Progenitor cell of endocrine pancreas (in vitro differentiated cells): ENCODE data around the gene CD300LG. TPM values are rescaled to one million over a fixed set of nuclear protein-coding genes. Genes with fewer than 3 reads are reported as not detected.

Experiments
- DNase-seq: peaks from one replicate; pipeline ENCODE4 v3.0.0; 2021; ENCODE audit warnings: low spot score; ENCODE audit not compliant: unreplicated experiment
- H3K27ac Mint-ChIP-seq: 2 replicates; pipeline ENCODE4 v1.8.0; 2021; ENCODE audit warnings: mild to moderate bottlenecking, moderate library complexity, mixed read lengths
- H3K27me3 Mint-ChIP-seq: 2 replicates; pipeline ENCODE4 v1.8.0; 2021; ENCODE audit warnings: mixed read lengths
- H3K36me3 Mint-ChIP-seq: 2 replicates; pipeline ENCODE4 v1.8.0; 2022; ENCODE audit warnings: mixed read lengths; ENCODE audit not compliant: insufficient read depth
- H3K4me1 Mint-ChIP-seq: 2 replicates; pipeline ENCODE4 v1.8.0; 2021; ENCODE audit warnings: low read depth, mixed read lengths
- H3K4me3 Mint-ChIP-seq: 2 replicates; pipeline ENCODE4 v1.8.0; 2021; ENCODE audit warnings: low read depth, mild to moderate bottlenecking, moderate library complexity, mixed read lengths
- H3K9me3 Mint-ChIP-seq: 2 replicates; pipeline ENCODE4 v1.8.0; 2021; ENCODE audit warnings: low read depth, mixed read lengths
- total RNA-seq: library from RNA; stranded (reverse); gene quantifications from 2 replicates; pipeline ENCODE4 v1.2.1, GENCODE V29; 2021
- TF ChIP-seq, protein P1 (sequence below): fragments of 200-600 bp; sonication (generic); IDR thresholded peaks from one replicate; pipeline ENCODE4 v1.5.0; 2021; ENCODE audit warnings: antibody characterized with exemption, mild to moderate bottlenecking; ENCODE audit not compliant: unreplicated experiment

The CD300LG gene
- total RNA-seq, 1 donor from 2014 or later = not detected

DNA sequence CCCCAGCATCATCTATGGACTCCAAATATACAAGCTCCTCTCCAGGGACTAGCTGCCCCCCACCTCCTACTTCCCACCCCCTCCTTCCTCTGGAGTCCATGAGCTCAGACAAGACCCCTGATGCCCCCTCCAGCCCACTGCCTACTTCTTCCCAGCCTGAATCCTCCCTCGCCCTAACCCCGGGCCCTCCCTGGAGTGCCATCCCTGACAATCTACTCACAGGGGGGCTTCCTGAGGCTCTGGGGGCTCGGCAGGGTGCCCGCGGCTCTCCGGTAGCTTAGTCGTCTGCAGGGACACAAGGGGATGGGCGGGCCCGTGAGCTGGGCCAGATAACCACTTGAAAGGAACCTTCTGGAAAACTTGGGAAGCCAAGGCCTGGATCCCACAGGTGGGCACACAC is 29.1 kb upstream of the CD300LG start:
- no peak for DNase-seq
- Mint-ChIP-seq H3K27ac (no peak overlapping the region), H3K4me1 (no peaks in the 10 kb centered on the region), H3K27me3 (no peaks in the 10 kb centered on the region), H3K36me3 (peaks cover 6% of the 10 kb centered on the region), H3K9me3 (no peaks in the 10 kb centered on the region), H3K4me3 (no peak overlapping the region)
- TF ChIP-seq, protein P1, sequence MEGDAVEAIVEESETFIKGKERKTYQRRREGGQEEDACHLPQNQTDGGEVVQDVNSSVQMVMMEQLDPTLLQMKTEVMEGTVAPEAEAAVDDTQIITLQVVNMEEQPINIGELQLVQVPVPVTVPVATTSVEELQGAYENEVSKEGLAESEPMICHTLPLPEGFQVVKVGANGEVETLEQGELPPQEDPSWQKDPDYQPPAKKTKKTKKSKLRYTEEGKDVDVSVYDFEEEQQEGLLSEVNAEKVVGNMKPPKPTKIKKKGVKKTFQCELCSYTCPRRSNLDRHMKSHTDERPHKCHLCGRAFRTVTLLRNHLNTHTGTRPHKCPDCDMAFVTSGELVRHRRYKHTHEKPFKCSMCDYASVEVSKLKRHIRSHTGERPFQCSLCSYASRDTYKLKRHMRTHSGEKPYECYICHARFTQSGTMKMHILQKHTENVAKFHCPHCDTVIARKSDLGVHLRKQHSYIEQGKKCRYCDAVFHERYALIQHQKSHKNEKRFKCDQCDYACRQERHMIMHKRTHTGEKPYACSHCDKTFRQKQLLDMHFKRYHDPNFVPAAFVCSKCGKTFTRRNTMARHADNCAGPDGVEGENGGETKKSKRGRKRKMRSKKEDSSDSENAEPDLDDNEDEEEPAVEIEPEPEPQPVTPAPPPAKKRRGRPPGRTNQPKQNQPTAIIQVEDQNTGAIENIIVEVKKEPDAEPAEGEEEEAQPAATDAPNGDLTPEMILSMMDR = no peak

DNA sequence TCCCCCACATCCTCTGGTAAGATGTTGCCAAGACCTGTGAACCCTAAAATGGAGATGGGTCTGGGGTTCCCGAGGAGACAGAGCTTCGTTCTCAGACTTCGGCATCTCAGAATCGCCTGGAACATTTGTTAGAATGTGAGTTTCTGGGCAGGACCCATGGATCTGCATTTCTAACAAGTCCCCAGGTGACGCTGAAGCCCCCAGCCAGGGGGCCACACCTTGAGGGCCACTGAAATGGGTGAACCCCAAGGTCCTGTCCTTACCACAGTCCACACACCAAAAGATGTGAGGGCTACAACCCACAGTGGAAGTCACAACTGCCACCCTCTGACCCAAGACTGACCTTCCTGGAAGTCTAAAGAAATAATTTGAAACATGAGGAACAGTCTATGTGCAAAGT is 28.0 kb upstream of the CD300LG start:
- Mint-ChIP-seq H3K4me1 (no peaks in the 10 kb centered on the region), H3K36me3 (peaks cover 6% of the 10 kb centered on the region), H3K4me3 (no peak overlapping the region), H3K27me3 (no peaks in the 10 kb centered on the region), H3K27ac (no peak overlapping the region), H3K9me3 (no peaks in the 10 kb centered on the region)
- DNase-seq = no peak
- TF ChIP-seq, protein P1 = no peak

DNA sequence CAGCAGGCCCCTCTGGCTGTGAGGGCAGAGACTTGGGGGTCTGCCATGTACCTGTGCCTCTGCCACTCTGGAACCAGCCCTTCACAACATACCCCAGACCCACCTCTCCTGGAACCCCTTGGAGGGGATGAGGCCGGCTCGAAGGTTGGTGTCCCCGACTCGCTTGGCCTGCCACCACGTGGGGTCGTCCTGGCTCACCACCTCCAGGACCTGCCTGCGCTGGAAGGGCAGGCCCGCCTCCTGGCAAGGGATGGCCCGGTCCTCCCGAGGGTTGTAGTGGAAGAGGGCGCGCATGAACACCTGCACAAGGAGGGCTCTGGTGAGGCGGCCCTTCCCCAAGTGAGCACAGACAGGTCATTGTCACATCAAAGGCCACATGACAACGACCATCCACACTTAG is 26.2 kb upstream of the CD300LG start:
- Mint-ChIP-seq H3K4me1 (no peaks in the 10 kb centered on the region), H3K36me3 (peaks cover 1% of the 10 kb centered on the region), H3K9me3 (no peaks in the 10 kb centered on the region), H3K27me3 (no peaks in the 10 kb centered on the region), H3K27ac (no peak overlapping the region), H3K4me3 (no peak overlapping the region)
- TF ChIP-seq, protein P1 = no peak
- no peak for DNase-seq

DNA sequence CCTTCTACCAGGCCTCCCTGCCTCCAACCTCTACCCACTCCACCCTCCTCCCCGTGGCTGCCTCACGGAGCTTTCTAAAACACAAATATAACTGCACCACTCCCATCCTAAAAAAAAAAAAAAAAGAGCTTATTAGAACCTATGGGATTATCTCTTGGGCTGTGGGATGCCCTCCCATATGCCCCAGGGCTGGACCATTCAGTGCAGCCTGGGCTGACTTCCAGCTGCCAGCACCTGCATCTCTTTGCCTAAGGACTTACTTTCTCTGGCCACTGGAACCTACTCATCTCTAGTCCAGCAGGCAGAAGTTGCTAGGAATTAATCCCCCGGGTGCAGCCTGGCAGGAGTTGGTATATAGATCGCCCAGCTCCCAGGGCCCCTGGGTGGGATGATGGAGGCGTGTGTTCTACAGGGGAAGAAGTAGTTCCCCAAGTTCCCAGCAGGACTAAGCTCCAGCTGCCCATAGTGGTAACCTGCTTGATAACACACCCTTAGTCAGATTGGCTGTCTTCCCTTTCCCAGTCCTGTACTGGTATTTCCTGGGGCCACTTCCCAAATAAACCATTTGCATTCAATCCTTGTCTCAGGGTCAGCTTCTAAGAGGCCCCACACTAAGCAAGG is 24.3 kb upstream of the CD300LG start:
- DNase-seq = no peak
- TF ChIP-seq, protein P1 = no peak
- H3K27ac Mint-ChIP-seq = no peak overlapping the region
- H3K36me3 Mint-ChIP-seq = peaks cover 1% of the 10 kb centered on the region
- H3K9me3 Mint-ChIP-seq = no peaks in the 10 kb centered on the region
- H3K4me1 Mint-ChIP-seq = no peaks in the 10 kb centered on the region
- H3K4me3 Mint-ChIP-seq = no peak overlapping the region
- H3K27me3 Mint-ChIP-seq = no peaks in the 10 kb centered on the region

DNA sequence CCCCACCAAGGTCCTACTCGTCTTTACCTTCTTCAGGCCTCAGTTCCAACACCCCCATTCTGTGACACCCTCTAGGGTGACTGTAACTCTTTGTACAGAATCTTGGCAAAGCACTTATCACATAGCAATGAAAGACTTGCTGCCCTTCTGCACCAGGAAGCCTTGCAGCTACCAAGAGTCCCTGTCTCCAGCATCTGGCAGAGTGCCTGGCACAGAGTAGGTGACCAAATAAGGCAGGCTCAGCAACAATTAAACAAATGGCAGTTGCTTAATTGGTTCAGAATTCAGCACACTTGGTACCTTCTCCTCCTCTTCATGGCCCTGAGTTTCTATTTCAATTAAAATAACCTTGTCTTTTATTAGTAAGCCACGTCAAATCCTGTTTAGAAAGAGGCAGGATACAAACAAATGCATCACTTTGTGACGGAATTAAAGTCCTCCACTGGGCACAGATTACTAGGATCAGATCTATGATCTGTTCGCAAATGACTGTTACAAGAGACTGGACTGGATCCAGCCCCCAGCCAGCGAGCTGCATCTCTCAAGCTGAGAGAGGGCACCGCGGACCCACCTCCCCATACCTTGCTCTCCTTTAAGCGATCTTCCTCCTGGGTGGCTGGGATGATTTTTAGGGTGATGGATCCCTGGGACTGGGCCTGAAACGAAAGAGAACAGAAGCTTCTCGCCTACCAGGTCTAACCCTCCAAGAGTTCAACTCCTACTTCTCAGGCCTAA is 23.5 kb upstream of the CD300LG start:
- no peaks in the 10 kb centered on the region for H3K9me3 Mint-ChIP-seq
- H3K27ac Mint-ChIP-seq = no peak overlapping the region
- peaks cover 1% of the 10 kb centered on the region for H3K36me3 Mint-ChIP-seq
- H3K4me3 Mint-ChIP-seq = no peak overlapping the region
- H3K4me1 Mint-ChIP-seq = no peaks in the 10 kb centered on the region
- no peaks in the 10 kb centered on the region for H3K27me3 Mint-ChIP-seq
- no peak for DNase-seq
- TF ChIP-seq, protein P1 = no peak
